Measurements from ENCODE around the gene FLYWCH2.

DNA sequence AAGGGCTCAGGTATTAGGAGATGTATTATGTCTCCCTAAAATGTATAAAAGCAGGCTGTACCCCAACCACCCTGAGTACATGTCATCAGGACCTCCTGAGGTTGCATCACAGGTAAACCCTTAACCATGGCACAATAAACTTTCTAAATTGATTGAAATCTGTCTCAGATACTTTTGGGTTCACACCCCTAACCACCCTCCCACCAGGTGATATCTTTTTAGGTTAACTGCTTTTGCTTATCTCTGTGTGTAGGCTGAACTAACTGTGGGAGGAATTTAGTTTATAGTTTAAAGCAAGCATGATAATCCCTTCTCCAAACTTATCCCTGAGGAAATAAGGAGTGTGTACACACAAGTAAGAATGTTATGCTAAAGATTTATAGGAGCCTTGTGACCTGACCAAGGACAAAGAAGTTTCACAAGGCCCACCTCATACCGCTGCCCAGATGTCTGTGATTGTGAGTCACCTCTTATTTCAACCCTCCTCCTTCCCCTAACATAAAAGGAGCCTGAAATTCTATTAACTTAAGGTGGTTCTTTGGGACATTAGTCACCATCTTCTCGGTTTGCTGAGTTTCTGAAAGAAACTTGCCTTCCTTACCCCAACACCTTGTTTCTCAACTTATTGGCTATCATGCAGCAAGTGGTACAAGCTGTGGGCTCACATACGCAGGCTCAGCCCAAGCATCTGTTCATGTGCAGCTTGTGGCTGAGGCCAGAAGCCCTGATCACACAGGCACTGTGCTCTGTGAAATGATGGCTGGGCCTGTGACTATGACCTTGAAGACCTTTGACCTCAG lies 36.3 kb upstream of the FLYWCH2 start:
- TF ChIP-seq POLR2A (IDR thresholded peaks at IDR 0.05): no peak
- TF ChIP-seq, protein P1, sequence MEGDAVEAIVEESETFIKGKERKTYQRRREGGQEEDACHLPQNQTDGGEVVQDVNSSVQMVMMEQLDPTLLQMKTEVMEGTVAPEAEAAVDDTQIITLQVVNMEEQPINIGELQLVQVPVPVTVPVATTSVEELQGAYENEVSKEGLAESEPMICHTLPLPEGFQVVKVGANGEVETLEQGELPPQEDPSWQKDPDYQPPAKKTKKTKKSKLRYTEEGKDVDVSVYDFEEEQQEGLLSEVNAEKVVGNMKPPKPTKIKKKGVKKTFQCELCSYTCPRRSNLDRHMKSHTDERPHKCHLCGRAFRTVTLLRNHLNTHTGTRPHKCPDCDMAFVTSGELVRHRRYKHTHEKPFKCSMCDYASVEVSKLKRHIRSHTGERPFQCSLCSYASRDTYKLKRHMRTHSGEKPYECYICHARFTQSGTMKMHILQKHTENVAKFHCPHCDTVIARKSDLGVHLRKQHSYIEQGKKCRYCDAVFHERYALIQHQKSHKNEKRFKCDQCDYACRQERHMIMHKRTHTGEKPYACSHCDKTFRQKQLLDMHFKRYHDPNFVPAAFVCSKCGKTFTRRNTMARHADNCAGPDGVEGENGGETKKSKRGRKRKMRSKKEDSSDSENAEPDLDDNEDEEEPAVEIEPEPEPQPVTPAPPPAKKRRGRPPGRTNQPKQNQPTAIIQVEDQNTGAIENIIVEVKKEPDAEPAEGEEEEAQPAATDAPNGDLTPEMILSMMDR (IDR thresholded peaks at IDR 0.05): no peak

All from prostate gland (tissue), 2 donors.